HG03139 (cell line): ENCODE data around the gene AFAP1L1.

Experiments
- ATAC-seq: cut with Tn5 transposase; IDR thresholded peaks from one replicate; pipeline ENCODE4 v1.9.1; 2021; ENCODE audit not compliant: unreplicated experiment

The AFAP1L1 gene

GRCh38 chr5:149367972-149368645, 96.5 kb downstream of the AFAP1L1 start:
- ATAC-seq, result no peak

GRCh38 chr5:149370878-149371277, 99.2 kb downstream of the AFAP1L1 start:
- ATAC-seq, result no peak

GRCh38 chr5:149371296-149371962, 99.8 kb downstream of the AFAP1L1 start:
- ATAC-seq, result peak; percentile 87

GRCh38 chr5:149372076-149372795, 100.6 kb downstream of the AFAP1L1 start:
- ATAC-seq, result no peak

GRCh38 chr5:149372932-149373331, 101.3 kb downstream of the AFAP1L1 start:
- ATAC-seq, result no peak

GRCh38 chr5:149374303-149374702, 102.6 kb downstream of the AFAP1L1 start:
- no peak for ATAC-seq

- ATAC-seq, result no peak
Observed at GRCh38 chr5:149374801-149375200, 103.1 kb downstream of the AFAP1L1 start.

GRCh38 chr5:149375434-149375833, 103.8 kb downstream of the AFAP1L1 start:
- no peak for ATAC-seq

- ATAC-seq, result no peak
Observed at GRCh38 chr5:149376104-149376503, 104.4 kb downstream of the AFAP1L1 start.

GRCh38 chr5:149376711-149377447, 105.2 kb downstream of the AFAP1L1 start:
- ATAC-seq, result no peak

GRCh38 chr5:149378241-149378820, 106.7 kb downstream of the AFAP1L1 start:
- no peak for ATAC-seq

GRCh38 chr5:149379177-149379761, 107.6 kb downstream of the AFAP1L1 start, which contains the start of gene IL17B:
TSS of gene IL17B (minus strand) at chr5:149379292. CDS start at chr5:149379225, 67 bp downstream.
- ATAC-seq, result no peak

- no peak for ATAC-seq
Observed at GRCh38 chr5:149379818-149380374, 108.2 kb downstream of the AFAP1L1 start.

- ATAC-seq, result no peak
Observed at GRCh38 chr5:149380466-149381121, 108.9 kb downstream of the AFAP1L1 start.

GRCh38 chr5:149381261-149381985, 109.8 kb downstream of the AFAP1L1 start:
- ATAC-seq, result peak; percentile 17

GRCh38 chr5:149381986-149382338, 110.3 kb downstream of the AFAP1L1 start:
- ATAC-seq, result peak; percentile 74

GRCh38 chr5:149382517-149383220, 111.0 kb downstream of the AFAP1L1 start:
- ATAC-seq, result no peak

GRCh38 chr5:149383399-149383798, 111.7 kb downstream of the AFAP1L1 start:
- ATAC-seq, result no peak
